Endothelial cell of umbilical vein (primary cell): ENCODE measurements around the gene CARD19. TPM values are rescaled to one million over a fixed set of nuclear protein-coding genes. Genes with fewer than 3 reads are reported as not detected.

Experiments
- BruUV-seq: library from RNA; stranded (reverse); fragments of 400-500 nt; replicated peaks from 2 replicates; lab custom pipeline; 2021; lab: Mats Ljungman, UMichigan
- CTCF ChIA-PET: fragments of 300-600, 350-600 bp; sonication (Branson Sonifier 250); formaldehyde crosslinking; loops from one replicate; lab custom pipeline; 2021; ENCODE audit warnings: antibody characterized with exemption, inconsistent platforms; lab: Charles Lee
- POLR2A ChIA-PET: fragments of 300-600, 350-600 bp; sonication (Branson Sonifier 250); formaldehyde crosslinking; loops from one replicate; lab custom pipeline; 2021; ENCODE audit warnings: antibody characterized with exemption, inconsistent platforms; lab: Charles Lee
- DNase-seq: peaks from one replicate; pipeline ENCODE4 v3.0.0-alpha.2; 2011; ENCODE audit warnings: low read depth, low spot score
- FAIRE-seq: peaks from 2 replicates; lab custom pipeline; 2011; peaks lifted over from hg19 to GRCh38; lab: Jason Lieb, UNC
- H2AFZ ChIP-seq: 2 replicates; pipeline ENCODE4 v1.6.0; 2012; ENCODE audit warnings: low read depth, low read length, control low read depth, inconsistent platforms
- H3K27ac ChIP-seq: 2 replicates; pipeline ENCODE4 v1.5.1; 2011; ENCODE audit warnings: low read depth, mild to moderate bottlenecking, control low read depth, low read length, moderate library complexity; ENCODE audit not compliant: insufficient read depth
- H3K27me3 ChIP-seq, 2 experiments: 2 replicates each; pipeline versions ENCODE4 v1.6.0 to v1.6.1; 2011; ENCODE audit warnings: low read length in 2 of 2, mixed read lengths in 1 of 2; ENCODE audit not compliant: control insufficient read depth in 2 of 2, insufficient read depth in 2 of 2
- H3K36me3 ChIP-seq, 2 experiments: 2 replicates in 1 of 2; 3 replicates in 1 of 2; pipeline ENCODE4 v1.5.1; 2011; ENCODE audit warnings: low read length in 2 of 2, mild to moderate bottlenecking in 1 of 2, moderate library complexity in 1 of 2; ENCODE audit not compliant: control insufficient read depth in 2 of 2, insufficient read depth in 2 of 2; ENCODE audit errors: extremely low read depth in 1 of 2
- H3K4me1 ChIP-seq: 3 replicates; pipeline ENCODE4 v1.5.1; 2011; ENCODE audit warnings: mild to moderate bottlenecking, low read length; ENCODE audit not compliant: control insufficient read depth, insufficient read depth; ENCODE audit errors: extremely low read depth
- H3K4me2 ChIP-seq: 2 replicates; pipeline ENCODE4 v1.6.1; 2011; ENCODE audit warnings: low read length, control low read depth, mixed read lengths; ENCODE audit not compliant: insufficient read depth
- H3K4me3 ChIP-seq, 3 experiments: fragments of 200-600 bp in 1 of 3; sonication (generic), shearing (Covaris generic) in 1 of 3; replicated peaks in 1 of 3; 2 replicates each; pipeline ENCODE4 v1.5.1; 2011 to 2016; ENCODE audit warnings: control low read depth in 3 of 3, low read length in 3 of 3, mild to moderate bottlenecking in 2 of 3, inconsistent platforms in 1 of 3, low read depth in 1 of 3, moderate library complexity in 1 of 3; ENCODE audit not compliant: insufficient read depth in 1 of 3
- H3K79me2 ChIP-seq: 2 replicates; pipeline ENCODE4 v1.6.0; 2012; ENCODE audit warnings: low read length, inconsistent platforms; ENCODE audit not compliant: control insufficient read depth, insufficient read depth
- H3K9ac ChIP-seq: replicated peaks from 2 replicates; pipeline ENCODE3; 2011; ENCODE audit warnings: low read length, control low read depth; ENCODE audit not compliant: insufficient read depth; ENCODE audit errors: extremely low read depth
- H3K9me1 ChIP-seq: replicated peaks from 3 replicates; pipeline ENCODE4 v1.6.0; 2011; ENCODE audit warnings: mild to moderate bottlenecking, low read length; ENCODE audit not compliant: control insufficient read depth, insufficient read depth; ENCODE audit errors: extremely low read depth
- H3K9me3 ChIP-seq: replicated peaks from 2 replicates; pipeline ENCODE4 v1.5.1; 2012; ENCODE audit warnings: low read length, inconsistent platforms; ENCODE audit not compliant: control insufficient read depth, insufficient read depth
- H4K20me1 ChIP-seq: replicated peaks from 2 replicates; pipeline ENCODE3; 2011; ENCODE audit warnings: mild to moderate bottlenecking, low read length; ENCODE audit not compliant: control insufficient read depth, insufficient read depth; ENCODE audit errors: extremely low read depth
- EZH2 ChIP-seq: IDR thresholded peaks from 2 replicates; pipeline ENCODE4 v1.6.1; 2012; ENCODE audit warnings: borderline replicate concordance, low read depth, mild to moderate bottlenecking, moderate library complexity, low read length, inconsistent platforms; ENCODE audit not compliant: severe bottlenecking
- MYC ChIP-seq: IDR thresholded peaks from one replicate; pipeline ENCODE4 v1.6.1; 2011; ENCODE audit warnings: mild to moderate bottlenecking, low read depth, low read length
- POLR2A ChIP-seq: IDR thresholded peaks from 2 replicates; pipeline ENCODE4 v1.6.1; 2012; ENCODE audit warnings: low read depth, mild to moderate bottlenecking, control low read depth, low read length
- POLR2AphosphoS5 ChIP-seq: IDR thresholded peaks from 2 replicates; pipeline ENCODE4 v1.6.1; 2012; ENCODE audit warnings: low read depth, mild to moderate bottlenecking, control low read depth, low read length, moderate library complexity; ENCODE audit not compliant: insufficient read depth
- dilution Hi-C: fragments of 300-500 bp; cut with MboI; formaldehyde crosslinking; loops from one replicate; pipeline ENCODE4 v1.15.0; 2019; ENCODE audit warnings: low sequenced_read_pairs; ENCODE audit not compliant: extremely low pct_ligation_motif_present
- intact Hi-C: fragments of 100-400 bp; cut with micrococcal nuclease; formaldehyde crosslinking; loops from one replicate; pipeline ENCODE4 v1.10.0; 2022
- polyA plus RNA-seq, 4 experiments: library from polyadenylated mRNA; depleted of rRNA in 3 of 4; stranded (reverse) in 3 of 4; unstranded in 1 of 4; fragments of >200 nt; gene quantifications; 2 replicates each; pipeline versions ENCODE4 v1.2.1 to v1.2.3, GENCODE V29; 2011 to 2012; ENCODE audit warnings: missing spikeins in 1 of 4
- total RNA-seq: library from RNA; stranded (reverse); gene quantifications from 2 replicates; pipeline ENCODE4 v1.2.3, GENCODE V29; 2021
- TF ChIP-seq, protein P1 (sequence below), 2 donors: IDR thresholded peaks; 1 replicate in 1 of 2; 2 replicates in 1 of 2; pipeline ENCODE4 v1.5.1; 2011; ENCODE audit warnings: low read length in 2 of 2, mild to moderate bottlenecking in 2 of 2, moderate library complexity in 2 of 2, control low read depth in 1 of 2, inconsistent platforms in 1 of 2, low read depth in 1 of 2; ENCODE audit not compliant: insufficient read depth in 1 of 2; ENCODE audit errors: extremely low read depth in 1 of 2

CARD19 gene
- total and polyA plus RNA-seq, 2 donors (not counting 3 experiments of a cell fraction or from before 2014, with no cell fraction given): 45.7 to 148 TPM

DNA sequence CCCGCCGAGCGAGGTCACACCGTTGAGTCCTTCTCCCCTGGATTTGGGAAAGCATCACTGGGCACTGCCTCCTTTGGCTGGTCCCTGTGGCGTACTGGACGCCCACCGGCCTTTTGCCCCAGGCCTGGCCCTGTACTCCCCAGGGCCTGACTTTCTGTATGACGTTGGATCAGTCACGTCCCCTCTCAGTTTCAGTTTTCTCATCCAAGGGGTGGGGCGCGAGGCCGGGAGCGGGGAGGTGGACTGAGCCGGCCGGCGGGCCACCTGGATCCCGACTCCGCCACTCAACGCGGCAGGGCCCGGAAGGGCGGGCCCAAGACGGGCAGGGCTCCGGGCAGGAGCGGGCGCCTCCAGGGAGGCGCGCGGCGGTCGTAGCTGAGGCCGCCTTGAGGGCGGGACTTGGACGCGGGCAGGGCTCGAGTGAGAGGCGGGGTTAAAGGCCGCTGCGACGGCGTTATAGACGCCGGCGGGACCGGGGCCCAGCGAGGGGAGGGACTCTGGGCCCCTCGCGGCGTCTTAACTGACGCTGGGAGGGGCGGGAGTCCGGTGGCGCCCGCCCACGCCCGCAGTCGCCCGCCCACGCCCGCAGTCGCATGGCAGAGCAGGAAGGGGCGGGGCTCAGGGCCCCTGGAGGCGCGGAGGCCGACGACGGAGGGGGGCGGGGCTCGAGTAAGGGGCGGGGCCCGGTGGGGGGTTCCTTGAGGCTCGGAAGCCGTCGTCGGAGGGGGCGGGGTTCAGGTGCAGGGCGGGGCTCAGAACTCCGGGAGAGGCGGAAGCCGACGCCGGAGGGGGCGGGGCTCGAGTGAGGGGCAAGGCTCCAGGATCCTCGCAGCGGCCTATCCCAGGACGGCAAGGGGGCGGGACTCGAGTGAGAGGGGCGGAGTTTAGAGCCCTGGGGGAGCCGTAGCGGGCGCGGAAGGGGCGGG, 549 bp upstream of the CARD19 start:
- intact Hi-C loops: loop anchor here (1.0 to 10.0 kb wide), 5 partner anchors 217 to 1069 kb away; partner anchors contain the start of genes FAM120AOS, IPPK and ZNF484

More for the DNA sequence above, 549 bp upstream of the CARD19 start:
- dilution Hi-C loops: no loop called here
- Histone ChIP-seq H2AFZ (peak overlapping the region; percentile 29), H3K79me2 (peaks cover 34% of the 10 kb centered on the region), H4K20me1 (no peaks in the 10 kb centered on the region), H3K9me3 (no peaks in the 10 kb centered on the region), H3K4me2 (peak overlapping the region; percentile 20), H3K36me3 (no peaks in the 10 kb centered on the region), H3K27me3 (no peaks in the 10 kb centered on the region), H3K9me1 (no peaks in the 10 kb centered on the region), H3K4me3 (peak overlapping the region in 2 of 3 experiments; percentile 18 to 83), H3K4me1 (peaks cover 34% of the 10 kb centered on the region), H3K9ac (peak overlapping the region; percentile 36), H3K27ac (peak overlapping the region; percentile 69)
- ChIA-PET POLR2A (interaction anchor here (1.0 to 1.7 kb wide), 5 partner anchors 34 to 425 kb away, joined by 3 to 8 read pairs (median 4); partner anchors contain the start of genes FAM120AOS, IPPK and NINJ1), CTCF (interaction anchor here (0.9 to 2.0 kb wide), 7 partner anchors 14 to 471 kb away, joined by 3 to 13 read pairs (median 5); partner anchors contain the start of gene NINJ1)
- TF ChIP-seq POLR2AphosphoS5 (peak; percentile 40), EZH2 (no peak), MYC (no peak), POLR2A (peak; percentile 47)
- TF ChIP-seq, protein P1, sequence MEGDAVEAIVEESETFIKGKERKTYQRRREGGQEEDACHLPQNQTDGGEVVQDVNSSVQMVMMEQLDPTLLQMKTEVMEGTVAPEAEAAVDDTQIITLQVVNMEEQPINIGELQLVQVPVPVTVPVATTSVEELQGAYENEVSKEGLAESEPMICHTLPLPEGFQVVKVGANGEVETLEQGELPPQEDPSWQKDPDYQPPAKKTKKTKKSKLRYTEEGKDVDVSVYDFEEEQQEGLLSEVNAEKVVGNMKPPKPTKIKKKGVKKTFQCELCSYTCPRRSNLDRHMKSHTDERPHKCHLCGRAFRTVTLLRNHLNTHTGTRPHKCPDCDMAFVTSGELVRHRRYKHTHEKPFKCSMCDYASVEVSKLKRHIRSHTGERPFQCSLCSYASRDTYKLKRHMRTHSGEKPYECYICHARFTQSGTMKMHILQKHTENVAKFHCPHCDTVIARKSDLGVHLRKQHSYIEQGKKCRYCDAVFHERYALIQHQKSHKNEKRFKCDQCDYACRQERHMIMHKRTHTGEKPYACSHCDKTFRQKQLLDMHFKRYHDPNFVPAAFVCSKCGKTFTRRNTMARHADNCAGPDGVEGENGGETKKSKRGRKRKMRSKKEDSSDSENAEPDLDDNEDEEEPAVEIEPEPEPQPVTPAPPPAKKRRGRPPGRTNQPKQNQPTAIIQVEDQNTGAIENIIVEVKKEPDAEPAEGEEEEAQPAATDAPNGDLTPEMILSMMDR (IDR thresholded peaks at IDR 0.05; ENCODE audit: extremely low read depth in 1 of 2, insufficient read depth in 1 of 2, low read depth in 1 of 2, low read length in 2 of 2): no peak
- no TSS peak for BruUV-seq
- DNase-seq: peak; percentile 99
- FAIRE-seq: peak; percentile 95
